ENCODE measurements around the gene MIOS. TPM values are rescaled to one million over a fixed set of nuclear protein-coding genes. Genes with fewer than 3 reads are reported as not detected.

MIOS gene
- polyA plus RNA-seq, 1 donor (not counting 4 experiments of a cell fraction or from before 2014, with no cell fraction given): 29.2 TPM

DNA sequence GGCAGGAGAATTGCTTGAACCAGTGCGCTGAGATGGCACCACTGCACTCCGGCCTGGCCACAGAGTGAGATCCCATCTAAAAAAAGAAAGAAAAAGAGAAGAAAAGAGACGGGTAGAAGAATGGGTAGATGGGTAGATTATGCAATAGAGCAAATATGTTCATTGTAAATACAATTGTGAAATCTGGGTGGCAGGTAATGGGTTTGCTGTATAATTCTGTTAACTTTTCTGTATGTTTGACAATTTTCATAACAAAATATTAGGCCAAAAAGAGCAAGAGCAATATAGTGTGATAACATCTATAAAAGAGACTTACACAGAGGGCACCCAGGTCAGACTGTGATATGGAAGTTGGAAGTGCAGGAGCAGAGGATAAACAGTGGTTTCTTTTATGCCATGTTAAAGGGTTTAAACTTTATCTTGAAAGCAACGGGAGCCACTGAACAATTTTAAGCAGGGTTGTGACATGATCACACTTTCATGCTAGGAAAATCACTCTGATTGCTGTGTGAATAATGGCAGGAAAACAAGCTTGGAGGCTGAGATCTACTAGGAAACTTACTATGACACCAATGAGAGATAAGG lies 24.3 kb upstream of the MIOS start:
- no peaks in the 10 kb centered on the region for H4K20me1 ChIP-seq (ENCODE audit: control insufficient read depth, extremely low read depth, insufficient read depth, low read length)
- no peaks in the 10 kb centered on the region for H3K36me3 ChIP-seq (ENCODE audit: control insufficient read depth in 2 of 2, extremely low read depth in 1 of 2, insufficient read depth in 2 of 2, low read length in 2 of 2)
- H3K27me3 ChIP-seq (ENCODE audit: control insufficient read depth, extremely low read depth, insufficient read depth, low read length): no peaks in the 10 kb centered on the region
- H2AFZ ChIP-seq (ENCODE audit: control insufficient read depth, low read length): no peak overlapping the region
- no peaks in the 10 kb centered on the region for H3K9me3 ChIP-seq (ENCODE audit: control insufficient read depth, low read depth, low read length)
- no peaks in the 10 kb centered on the region for H3K79me2 ChIP-seq (ENCODE audit: control insufficient read depth, insufficient read depth, low read length)
- DNase-seq (ENCODE audit: low read depth, low spot score) (no peak), FAIRE-seq (no peak)
- H3K4me1 ChIP-seq (ENCODE audit: control insufficient read depth, extremely low read depth, insufficient read depth, low read length): no peaks in the 10 kb centered on the region
- dilution Hi-C loops (cut with MboI; ENCODE audit: extremely low pct_ligation_motif_present, low sequenced_read_pairs): loop anchor here (25.0 kb wide), 1 partner anchor 105 kb away; no protein-coding TSS in a partner anchor
- H3K27ac ChIP-seq (ENCODE audit: control insufficient read depth, insufficient read depth, low read length): no peak overlapping the region
- no peak for TF ChIP-seq EZH2 (IDR thresholded peaks at IDR 0.05; ENCODE audit: low read length)
- TF ChIP-seq, protein P1, sequence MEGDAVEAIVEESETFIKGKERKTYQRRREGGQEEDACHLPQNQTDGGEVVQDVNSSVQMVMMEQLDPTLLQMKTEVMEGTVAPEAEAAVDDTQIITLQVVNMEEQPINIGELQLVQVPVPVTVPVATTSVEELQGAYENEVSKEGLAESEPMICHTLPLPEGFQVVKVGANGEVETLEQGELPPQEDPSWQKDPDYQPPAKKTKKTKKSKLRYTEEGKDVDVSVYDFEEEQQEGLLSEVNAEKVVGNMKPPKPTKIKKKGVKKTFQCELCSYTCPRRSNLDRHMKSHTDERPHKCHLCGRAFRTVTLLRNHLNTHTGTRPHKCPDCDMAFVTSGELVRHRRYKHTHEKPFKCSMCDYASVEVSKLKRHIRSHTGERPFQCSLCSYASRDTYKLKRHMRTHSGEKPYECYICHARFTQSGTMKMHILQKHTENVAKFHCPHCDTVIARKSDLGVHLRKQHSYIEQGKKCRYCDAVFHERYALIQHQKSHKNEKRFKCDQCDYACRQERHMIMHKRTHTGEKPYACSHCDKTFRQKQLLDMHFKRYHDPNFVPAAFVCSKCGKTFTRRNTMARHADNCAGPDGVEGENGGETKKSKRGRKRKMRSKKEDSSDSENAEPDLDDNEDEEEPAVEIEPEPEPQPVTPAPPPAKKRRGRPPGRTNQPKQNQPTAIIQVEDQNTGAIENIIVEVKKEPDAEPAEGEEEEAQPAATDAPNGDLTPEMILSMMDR (optimal IDR thresholded peaks at IDR 0.05 in 1 of 3, IDR thresholded peaks at IDR 0.05 in 1 of 3, conservative IDR thresholded peaks at IDR 0.05 in 1 of 3; ENCODE audit: extremely low read depth in 1 of 3, insufficient read depth in 2 of 3, low read length in 3 of 3): no peak
- H3K9ac ChIP-seq (ENCODE audit: control insufficient read depth, extremely low read depth, insufficient read depth, low read length): no peak overlapping the region
- no peak overlapping the region for H3K4me2 ChIP-seq (ENCODE audit: control insufficient read depth, extremely low read depth, insufficient read depth, low read depth, low read length)
- no peak overlapping the region for H3K4me3 ChIP-seq (ENCODE audit: control insufficient read depth in 2 of 3, extremely low read depth in 1 of 3, insufficient read depth in 2 of 3, low read depth in 1 of 3, low read length in 3 of 3)
- no peaks in the 10 kb centered on the region for H3K9me1 ChIP-seq (ENCODE audit: control insufficient read depth, extremely low read depth, insufficient read depth, low read length)

DNA sequence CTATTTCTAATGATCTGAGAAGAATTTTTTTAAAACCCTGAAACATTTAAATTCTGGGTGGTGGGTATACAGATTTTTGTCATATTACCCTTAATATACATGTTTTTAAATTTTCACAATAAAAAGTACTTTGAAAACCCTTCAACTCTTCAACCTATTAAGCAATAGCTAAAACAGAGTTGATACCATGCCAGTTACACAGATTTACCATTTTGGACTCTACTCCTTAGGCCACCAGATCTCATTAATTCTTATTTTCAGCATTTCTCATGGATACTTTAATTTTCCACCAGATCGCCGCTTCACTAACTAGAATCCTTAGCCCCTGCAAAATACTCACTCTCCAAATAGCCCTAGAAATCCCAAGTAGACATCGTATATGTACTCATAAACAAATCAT lies 18.3 kb upstream of the MIOS start:
- Histone ChIP-seq H3K9me3 (ENCODE audit: control insufficient read depth, low read depth, low read length) (no peaks in the 10 kb centered on the region), H3K9ac (ENCODE audit: control insufficient read depth, extremely low read depth, insufficient read depth, low read length) (no peak overlapping the region), H3K79me2 (ENCODE audit: control insufficient read depth, insufficient read depth, low read length) (no peaks in the 10 kb centered on the region), H3K27me3 (ENCODE audit: control insufficient read depth, extremely low read depth, insufficient read depth, low read length) (no peaks in the 10 kb centered on the region), H3K27ac (ENCODE audit: control insufficient read depth, insufficient read depth, low read length) (no peak overlapping the region), H4K20me1 (ENCODE audit: control insufficient read depth, extremely low read depth, insufficient read depth, low read length) (no peaks in the 10 kb centered on the region), H3K36me3 (ENCODE audit: control insufficient read depth in 2 of 2, extremely low read depth in 1 of 2, insufficient read depth in 2 of 2, low read length in 2 of 2) (no peaks in the 10 kb centered on the region), H2AFZ (ENCODE audit: control insufficient read depth, low read length) (no peak overlapping the region), H3K9me1 (ENCODE audit: control insufficient read depth, extremely low read depth, insufficient read depth, low read length) (no peaks in the 10 kb centered on the region), H3K4me2 (ENCODE audit: control insufficient read depth, extremely low read depth, insufficient read depth, low read depth, low read length) (no peak overlapping the region), H3K4me1 (ENCODE audit: control insufficient read depth, extremely low read depth, insufficient read depth, low read length) (no peaks in the 10 kb centered on the region), H3K4me3 (ENCODE audit: control insufficient read depth in 2 of 3, extremely low read depth in 1 of 3, insufficient read depth in 2 of 3, low read depth in 1 of 3, low read length in 3 of 3) (no peak overlapping the region)
- DNase-seq (ENCODE audit: low read depth, low spot score) (no peak), FAIRE-seq (no peak)
- TF ChIP-seq, protein P1 (optimal IDR thresholded peaks at IDR 0.05 in 1 of 3, IDR thresholded peaks at IDR 0.05 in 1 of 3, conservative IDR thresholded peaks at IDR 0.05 in 1 of 3; ENCODE audit: extremely low read depth in 1 of 3, insufficient read depth in 2 of 3, low read length in 3 of 3): no peak
- no peak for TF ChIP-seq EZH2 (IDR thresholded peaks at IDR 0.05; ENCODE audit: low read length)
- dilution Hi-C loops (cut with MboI; ENCODE audit: extremely low pct_ligation_motif_present, low sequenced_read_pairs): loop anchor here (25.0 kb wide), 1 partner anchor 111 kb away; no protein-coding TSS in a partner anchor

Data from keratinocyte (primary cell).